Thyroid gland (tissue), 4 donors: ENCODE measurements around the gene SPATC1L.

Experiments used
- POLR2A ChIP-seq, 2 donors: fragments of 450-650 bp; IDR thresholded peaks; one replicate each; pipeline ENCODE4 v1.6.1; 2017; ENCODE audit warnings: antibody characterized with exemption in 2 of 2, mild to moderate bottlenecking in 2 of 2, moderate library complexity in 1 of 2
- TF ChIP-seq, protein P1 (sequence below), 6 experiments: fragments of 200-600 bp in 3 of 6; fragments of 450-650 bp in 3 of 6; sonication (generic) in 3 of 6; IDR thresholded peaks; one replicate each; pipeline ENCODE4 v1.5.1; 2016 to 2019; ENCODE audit warnings: antibody characterized with exemption in 6 of 6, mild to moderate bottlenecking in 2 of 6, inconsistent platforms in 1 of 6, moderate library complexity in 1 of 6

GRCh38 chr21:46181436-46181835 lies 2.8 kb downstream of the SPATC1L start:
- TF ChIP-seq, protein P1, sequence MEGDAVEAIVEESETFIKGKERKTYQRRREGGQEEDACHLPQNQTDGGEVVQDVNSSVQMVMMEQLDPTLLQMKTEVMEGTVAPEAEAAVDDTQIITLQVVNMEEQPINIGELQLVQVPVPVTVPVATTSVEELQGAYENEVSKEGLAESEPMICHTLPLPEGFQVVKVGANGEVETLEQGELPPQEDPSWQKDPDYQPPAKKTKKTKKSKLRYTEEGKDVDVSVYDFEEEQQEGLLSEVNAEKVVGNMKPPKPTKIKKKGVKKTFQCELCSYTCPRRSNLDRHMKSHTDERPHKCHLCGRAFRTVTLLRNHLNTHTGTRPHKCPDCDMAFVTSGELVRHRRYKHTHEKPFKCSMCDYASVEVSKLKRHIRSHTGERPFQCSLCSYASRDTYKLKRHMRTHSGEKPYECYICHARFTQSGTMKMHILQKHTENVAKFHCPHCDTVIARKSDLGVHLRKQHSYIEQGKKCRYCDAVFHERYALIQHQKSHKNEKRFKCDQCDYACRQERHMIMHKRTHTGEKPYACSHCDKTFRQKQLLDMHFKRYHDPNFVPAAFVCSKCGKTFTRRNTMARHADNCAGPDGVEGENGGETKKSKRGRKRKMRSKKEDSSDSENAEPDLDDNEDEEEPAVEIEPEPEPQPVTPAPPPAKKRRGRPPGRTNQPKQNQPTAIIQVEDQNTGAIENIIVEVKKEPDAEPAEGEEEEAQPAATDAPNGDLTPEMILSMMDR (IDR thresholded peaks at IDR 0.05) = no peak
- TF ChIP-seq POLR2A (IDR thresholded peaks at IDR 0.05) = no peak
